GM12875 (cell line): Measurements from ENCODE around the gene PPP1R9B.

Experiments
- H3K4me3 ChIP-seq: one replicate; pipeline ENCODE4 v1.5.1; 2011; ENCODE audit warnings: low read depth, low read length, control low read depth
- CTCF ChIP-seq: IDR thresholded peaks from 2 replicates; pipeline ENCODE4 v1.5.1; 2011; ENCODE audit warnings: low read depth, mild to moderate bottlenecking, control low read depth, inconsistent platforms, low read length, moderate library complexity, borderline replicate concordance; ENCODE audit not compliant: insufficient read depth

PPP1R9B gene

GRCh38 chr17:50194934-50195865 lies 44.7 kb upstream of the PPP1R9B start:
- no peak overlapping the region for H3K4me3 ChIP-seq
- TF ChIP-seq CTCF = peak; percentile 31; the same call in 1 of the 2 replicates

GRCh38 chr17:50194140-50194933 lies 43.9 kb upstream of the PPP1R9B start:
- no peak for TF ChIP-seq CTCF
- H3K4me3 ChIP-seq = no peak overlapping the region

- peak overlapping the region; percentile 35 for H3K4me3 ChIP-seq
- TF ChIP-seq CTCF = no peak
These were observed 42.3 kb upstream of the PPP1R9B start for GRCh38 chr17:50192618-50193291.

- TF ChIP-seq CTCF = no peak
- H3K4me3 ChIP-seq = peak overlapping the region; percentile 35
These were observed 41.7 kb upstream of the PPP1R9B start for GRCh38 chr17:50192144-50192617.

GRCh38 chr17:50191359-50192143 lies 41.1 kb upstream of the PPP1R9B start:
- TF ChIP-seq CTCF = no peak
- peak overlapping the region; percentile 3 for H3K4me3 ChIP-seq

GRCh38 chr17:50190603-50191358 lies 40.3 kb upstream of the PPP1R9B start:
- H3K4me3 ChIP-seq = no peak overlapping the region
- TF ChIP-seq CTCF = no peak
